T-helper 2 cell treated with Interferon-gamma antibody and Interleukin-4, amounts not matched to agents 100 ng/mL and 5 ng/mL, for 36 hours (primary cell): ENCODE results near the gene CSF1. TPM values are rescaled to one million over a fixed set of nuclear protein-coding genes. Genes with fewer than 3 reads are reported as not detected.

ENCODE experiments used
- intact Hi-C: fragments of 100-400 bp; cut with micrococcal nuclease; formaldehyde crosslinking; loops from one replicate; pipeline ENCODE4 v1.15.1; 2023
- total RNA-seq: library from RNA; stranded (reverse); gene quantifications from 2 replicates; pipeline ENCODE4 v1.2.3, GENCODE V29; 2022

The CSF1 gene
- total RNA-seq, 1 donor from 2014 or later = 75.0 TPM

- intact Hi-C loops = no loop called here
Observed at GRCh38 chr1:109976762-109977161, 66.1 kb downstream of the CSF1 start.

GRCh38 chr1:109977225-109977624 lies 66.6 kb downstream of the CSF1 start:
- intact Hi-C loops = no loop called here

GRCh38 chr1:109977657-109978378 lies 67.2 kb downstream of the CSF1 start:
- intact Hi-C loops = no loop called here

GRCh38 chr1:109978761-109979488 lies 68.3 kb downstream of the CSF1 start:
- intact Hi-C loops = no loop called here

- intact Hi-C loops = loop anchor here (5.0 kb wide), 1 partner anchor 187 kb away; no protein-coding TSS in a partner anchor
Observed at GRCh38 chr1:109979489-109980091, 68.9 kb downstream of the CSF1 start.

Other genes with a start within 250 kb of the CSF1 start
- 42.2 and 44.3 TPM in 2 replicates for gene GSTM2, start 242.8 kb upstream of the CSF1 start, total RNA-seq
- 91.4 and 97.0 TPM in 2 replicates for gene GSTM1, start 223.0 kb upstream of the CSF1 start, total RNA-seq
- 0.14 and 0.18 TPM in 2 replicates for gene GSTM5, start 198.6 kb upstream of the CSF1 start, total RNA-seq
- gene GSTM3, start 169.8 kb upstream of the CSF1 start, total RNA-seq = 6.4 and 9.2 TPM in 2 replicates
- not detected in 2 replicates for gene EPS8L3, start 146.9 kb upstream of the CSF1 start, total RNA-seq
- gene AHCYL1, start 73.9 kb downstream of the CSF1 start, total RNA-seq = 52.9 and 60.6 TPM in 2 replicates
- gene STRIP1, start 123.8 kb downstream of the CSF1 start, total RNA-seq = 34.6 and 34.9 TPM in 2 replicates
- gene ALX3, start 159.8 kb downstream of the CSF1 start, total RNA-seq = not detected in 2 replicates
- gene UBL4B, start 201.6 kb downstream of the CSF1 start, total RNA-seq = not detected in 2 replicates
- 0.02 TPM in 2 replicates for gene SLC6A17, start 239.6 kb downstream of the CSF1 start, total RNA-seq